Stomach (tissue), 4 donors: ENCODE data around the gene PAK5.

Source experiments
- POLR2A ChIP-seq, 4 donors: fragments of 450-650 bp; IDR thresholded peaks; one replicate each; pipeline ENCODE4 v1.6.1; 2016; ENCODE audit warnings: antibody characterized with exemption in 4 of 4, control low read depth in 2 of 4, mild to moderate bottlenecking in 1 of 4, moderate library complexity in 1 of 4
- TF ChIP-seq, protein P1 (sequence below), 7 experiments: fragments of 450-650 bp in 4 of 7; fragments of 200-600 bp in 3 of 7; sonication (generic) in 3 of 7; IDR thresholded peaks; one replicate each; pipeline ENCODE4 v1.5.1; 2016 to 2019; ENCODE audit warnings: antibody characterized with exemption in 7 of 7, control low read depth in 2 of 7, mild to moderate bottlenecking in 1 of 7

DNA sequence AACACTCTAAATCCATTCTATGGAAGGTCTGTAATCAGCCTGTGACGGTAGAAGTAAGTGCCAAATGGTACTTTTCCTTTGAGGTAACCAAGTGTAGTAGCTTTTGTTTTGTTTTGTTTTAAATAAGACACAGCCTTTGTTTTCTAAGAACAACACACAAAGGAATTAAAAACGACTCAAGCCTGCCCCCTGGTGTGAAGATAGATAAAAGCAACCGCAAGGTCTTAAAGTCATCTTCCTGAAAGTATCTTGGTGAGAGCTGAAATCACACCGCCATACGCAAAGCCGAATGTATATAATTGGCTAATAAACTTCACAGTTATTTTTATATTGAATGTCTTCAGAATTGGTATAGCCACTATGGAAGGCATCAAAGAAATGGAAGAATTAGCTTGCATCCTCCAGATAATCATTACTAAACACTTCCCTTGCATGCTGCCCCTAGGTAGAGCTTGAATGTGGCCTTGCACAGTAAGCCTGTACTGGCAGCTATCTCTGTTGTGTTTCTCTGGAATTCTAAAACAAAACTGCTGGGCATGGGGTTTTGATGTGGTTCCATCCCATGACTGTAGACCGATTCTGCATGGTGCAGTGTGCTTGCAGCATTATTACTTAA, 228.9 kb downstream of the PAK5 start:
- TF ChIP-seq, protein P1, sequence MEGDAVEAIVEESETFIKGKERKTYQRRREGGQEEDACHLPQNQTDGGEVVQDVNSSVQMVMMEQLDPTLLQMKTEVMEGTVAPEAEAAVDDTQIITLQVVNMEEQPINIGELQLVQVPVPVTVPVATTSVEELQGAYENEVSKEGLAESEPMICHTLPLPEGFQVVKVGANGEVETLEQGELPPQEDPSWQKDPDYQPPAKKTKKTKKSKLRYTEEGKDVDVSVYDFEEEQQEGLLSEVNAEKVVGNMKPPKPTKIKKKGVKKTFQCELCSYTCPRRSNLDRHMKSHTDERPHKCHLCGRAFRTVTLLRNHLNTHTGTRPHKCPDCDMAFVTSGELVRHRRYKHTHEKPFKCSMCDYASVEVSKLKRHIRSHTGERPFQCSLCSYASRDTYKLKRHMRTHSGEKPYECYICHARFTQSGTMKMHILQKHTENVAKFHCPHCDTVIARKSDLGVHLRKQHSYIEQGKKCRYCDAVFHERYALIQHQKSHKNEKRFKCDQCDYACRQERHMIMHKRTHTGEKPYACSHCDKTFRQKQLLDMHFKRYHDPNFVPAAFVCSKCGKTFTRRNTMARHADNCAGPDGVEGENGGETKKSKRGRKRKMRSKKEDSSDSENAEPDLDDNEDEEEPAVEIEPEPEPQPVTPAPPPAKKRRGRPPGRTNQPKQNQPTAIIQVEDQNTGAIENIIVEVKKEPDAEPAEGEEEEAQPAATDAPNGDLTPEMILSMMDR (IDR thresholded peaks at IDR 0.05) = peak in 5 of 7 experiments; percentile 9 to 62 (median 60)
- TF ChIP-seq POLR2A (IDR thresholded peaks at IDR 0.05) = no peak
